Adrenal gland (tissue), 12 donors: ENCODE results near the gene RHOBTB3. TPM values are rescaled to one million over a fixed set of nuclear protein-coding genes. Genes with fewer than 3 reads are reported as not detected.

Source experiments
- DNase-seq, 7 donors: peaks; one replicate each; pipeline ENCODE4 v3.0.0-alpha.2; 2019 to 2020
- H3K27ac ChIP-seq, 5 donors: fragments of 200-600 bp; sonication (generic) in 4 of 5; 1 replicate in 3 of 5; 2 replicates in 2 of 5; pipeline versions ENCODE4 v1.5.1 to v1.8.0; 2016 to 2020; ENCODE audit warnings: mild to moderate bottlenecking in 1 of 5
- H3K27me3 ChIP-seq: fragments of 200-600 bp; 2 replicates; pipeline ENCODE4 v1.8.0; 2021
- H3K36me3 ChIP-seq, 2 donors: fragments of 200-600 bp; replicated peaks in 1 of 2; 1 replicate in 1 of 2; 2 replicates in 1 of 2; pipeline versions ENCODE4 v1.5.1 to v1.8.0; 2018 to 2022
- H3K4me1 ChIP-seq, 2 donors: fragments of 200-600 bp; replicated peaks in 1 of 2; 1 replicate in 1 of 2; 2 replicates in 1 of 2; pipeline versions ENCODE4 v1.5.1 to v1.8.0; 2018 to 2021
- H3K4me3 ChIP-seq, 4 donors: fragments of 200-600 bp; sonication (generic) in 3 of 4; one replicate each; pipeline ENCODE4 v1.5.1; 2016 to 2018
- H3K9me3 ChIP-seq, 3 donors: fragments of 200-600 bp; sonication (generic) in 1 of 3; replicated peaks in 1 of 3; 1 replicate in 2 of 3; 2 replicates in 1 of 3; pipeline versions ENCODE4 v1.5.1 to v1.8.0; 2016 to 2021
- POLR2A ChIP-seq, 2 donors: fragments of 450-650 bp; IDR thresholded peaks; one replicate each; pipeline ENCODE4 v1.6.1; 2017; ENCODE audit warnings: antibody characterized with exemption in 2 of 2, mild to moderate bottlenecking in 2 of 2, moderate library complexity in 1 of 2
- whole genome bisulfite sequencing, 4 donors: extraction: QIAGEN DNeasy Blood & Tissue Kit in 2 of 4; methylation state at CpG; one replicate each; pipeline versions ENCODE4 v1.1.5 to v1.1.7; 2013 to 2017; 5-methylcytosine and 5-hydroxymethylcytosine counted together
- intact Hi-C, 2 donors: fragments of 100-400 bp; cut with DNase I; formaldehyde crosslinking; loops; one replicate each; pipeline versions ENCODE4 v1.14.1 to v1.15.0; 2022 to 2023
- polyA plus RNA-seq, 3 donors: library from polyadenylated mRNA; stranded (reverse); fragments of 200-250 nt in 2 of 3; fragments of 350-450 nt in 1 of 3; fragmentation: Illumina TruSeq in 1 of 3; extraction: RNeasy Lipid Tissue Mini Kit (QIAGEN cat#74804) in 1 of 3; gene quantifications; one replicate each; pipeline ENCODE4 v1.2.3, GENCODE V29; 2013 to 2014
- total RNA-seq, 9 donors: library from RNA; depleted of rRNA in 4 of 9; stranded (reverse); fragments of >200 nt in 4 of 9; fragments of 120-200 nt in 1 of 9; fragmentation: NEBNext Ultra II Directional in 1 of 9; extraction: Animal tissue kit (Norgen Biotek cat#: 25700) in 1 of 9; gene quantifications; one replicate each; pipeline versions ENCODE4 v1.1.0 to v1.2.4, GENCODE V29; 2013 to 2023
- TF ChIP-seq, protein P1 (sequence below), 6 experiments: fragments of 450-650 bp in 4 of 6; fragments of 200-600 bp in 2 of 6; sonication (generic) in 1 of 6; IDR thresholded peaks; 1 replicate in 5 of 6; 2 replicates in 1 of 6; pipeline versions ENCODE4 v1.5.1 to v1.8.0; 2016 to 2021; ENCODE audit warnings: antibody characterized with exemption in 6 of 6, mild to moderate bottlenecking in 2 of 6, moderate library complexity in 1 of 6
- donor health status: healthy with polysubstance abuse.
- donor health status: Bipolar disorder and iron deficiency.
- donor health status: DM: yes; HTN: yes; CAD: no.
- donor health status: DM: no; HTN: no; CAD: no.
- donor health status: DM: no; HTN: no; CAD: no.
- donor health status: DM: yes; HTN: yes; CAD: no.

The RHOBTB3 gene
- total and polyA plus RNA-seq, 12 donors, result 23.9 to 258 (median 108) TPM

DNA sequence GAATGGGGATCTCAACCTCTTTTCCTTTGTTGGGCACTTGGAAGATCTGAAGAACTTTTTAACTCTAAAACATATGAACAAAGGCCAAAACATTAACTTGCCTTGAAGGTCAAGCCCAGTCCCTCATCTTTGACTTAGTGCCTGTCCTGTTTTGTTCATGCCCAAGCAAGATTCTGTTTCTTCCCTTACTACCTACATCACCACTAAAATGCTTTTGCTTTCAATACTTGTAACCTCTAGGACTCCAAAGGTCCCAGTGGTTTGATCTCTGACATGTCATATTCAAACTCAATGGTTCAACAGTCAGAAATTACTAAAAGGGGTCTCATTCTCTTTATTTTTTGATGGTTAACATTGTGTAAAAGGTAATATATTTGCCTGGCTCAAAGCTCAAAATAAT lies 67.4 kb downstream of the RHOBTB3 start:
- Histone ChIP-seq H3K27me3 (no peaks in the 10 kb centered on the region), H3K36me3 (peaks cover 0 to 4% of the 10 kb centered on the region in 2 donors), H3K4me1 (peaks cover 0 to 20% of the 10 kb centered on the region in 2 donors), H3K9me3 (no peaks in the 10 kb centered on the region), H3K4me3 (no peak overlapping the region), H3K27ac (no peak overlapping the region)
- TF ChIP-seq, protein P1, sequence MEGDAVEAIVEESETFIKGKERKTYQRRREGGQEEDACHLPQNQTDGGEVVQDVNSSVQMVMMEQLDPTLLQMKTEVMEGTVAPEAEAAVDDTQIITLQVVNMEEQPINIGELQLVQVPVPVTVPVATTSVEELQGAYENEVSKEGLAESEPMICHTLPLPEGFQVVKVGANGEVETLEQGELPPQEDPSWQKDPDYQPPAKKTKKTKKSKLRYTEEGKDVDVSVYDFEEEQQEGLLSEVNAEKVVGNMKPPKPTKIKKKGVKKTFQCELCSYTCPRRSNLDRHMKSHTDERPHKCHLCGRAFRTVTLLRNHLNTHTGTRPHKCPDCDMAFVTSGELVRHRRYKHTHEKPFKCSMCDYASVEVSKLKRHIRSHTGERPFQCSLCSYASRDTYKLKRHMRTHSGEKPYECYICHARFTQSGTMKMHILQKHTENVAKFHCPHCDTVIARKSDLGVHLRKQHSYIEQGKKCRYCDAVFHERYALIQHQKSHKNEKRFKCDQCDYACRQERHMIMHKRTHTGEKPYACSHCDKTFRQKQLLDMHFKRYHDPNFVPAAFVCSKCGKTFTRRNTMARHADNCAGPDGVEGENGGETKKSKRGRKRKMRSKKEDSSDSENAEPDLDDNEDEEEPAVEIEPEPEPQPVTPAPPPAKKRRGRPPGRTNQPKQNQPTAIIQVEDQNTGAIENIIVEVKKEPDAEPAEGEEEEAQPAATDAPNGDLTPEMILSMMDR (IDR thresholded peaks at IDR 0.05), result no peak
- TF ChIP-seq POLR2A (IDR thresholded peaks at IDR 0.05), result no peak
- intact Hi-C loops, result no loop called here
- DNase-seq, result no peak

DNA sequence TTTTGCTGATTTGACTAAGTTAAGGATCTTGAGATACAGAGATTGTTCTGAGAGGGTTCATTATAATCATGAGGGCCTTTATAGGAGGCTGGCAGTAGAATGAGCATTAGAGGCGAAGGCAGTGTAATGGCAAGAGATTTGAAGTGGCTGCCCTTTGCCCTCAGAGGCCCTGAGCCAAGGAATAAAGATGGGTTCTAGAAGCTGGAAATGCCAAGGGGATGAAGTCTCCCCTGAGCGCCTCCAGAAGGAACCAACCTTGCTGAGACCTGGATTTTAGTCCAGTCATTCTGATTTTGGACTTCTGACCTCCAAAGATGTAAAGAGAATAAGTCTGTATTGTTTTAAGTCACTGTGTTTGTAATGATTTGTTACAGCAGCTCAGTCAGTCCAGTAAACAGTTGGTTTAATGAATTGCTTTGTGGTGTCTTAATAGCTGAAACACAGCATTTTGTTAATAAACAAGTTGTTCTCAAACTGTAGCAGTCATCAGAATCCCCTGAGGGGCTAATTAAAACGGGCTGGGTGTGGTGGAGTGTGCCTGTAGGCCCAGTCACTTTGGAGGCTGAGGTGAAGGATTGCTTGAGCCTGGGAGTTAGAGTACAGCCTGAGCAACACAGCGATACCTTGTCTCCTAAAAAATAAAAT lies 68.2 kb downstream of the RHOBTB3 start:
- DNase-seq, result no peak
- Histone ChIP-seq H3K9me3 (no peaks in the 10 kb centered on the region), H3K4me1 (peaks cover 0 to 14% of the 10 kb centered on the region in 2 donors), H3K36me3 (no peaks in the 10 kb centered on the region), H3K27ac (no peak overlapping the region), H3K4me3 (no peak overlapping the region), H3K27me3 (no peaks in the 10 kb centered on the region)
- 91 to 98% (median 94%) methylated on average over 4 of the region's 4 CpGs for WGBS, 4 donors
- TF ChIP-seq POLR2A (IDR thresholded peaks at IDR 0.05), result no peak
- TF ChIP-seq, protein P1 (IDR thresholded peaks at IDR 0.05), result no peak
- intact Hi-C loops, result no loop called here

DNA sequence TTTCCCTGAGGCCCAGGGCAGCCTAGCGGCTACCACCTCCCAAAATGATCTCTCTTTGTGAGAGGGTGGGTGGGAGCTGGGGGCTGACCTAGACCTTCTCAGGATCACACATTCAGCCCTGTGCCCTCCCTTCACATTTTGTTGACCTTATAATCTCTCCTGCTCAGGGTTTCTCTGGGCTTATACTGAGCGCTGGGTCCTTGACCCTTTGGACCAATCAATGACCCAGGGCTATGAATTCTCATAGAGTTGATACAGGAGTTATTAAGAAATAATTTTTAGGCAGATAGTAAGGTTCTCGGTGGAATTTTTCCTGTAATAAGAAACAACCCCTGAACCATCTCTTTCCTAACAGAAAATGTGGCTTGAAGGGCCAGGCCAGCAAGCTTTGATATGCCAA lies 69.4 kb downstream of the RHOBTB3 start:
- 77 to 84% (median 79%) methylated on average over 3 of the region's 3 CpGs for WGBS, 4 donors

DNA sequence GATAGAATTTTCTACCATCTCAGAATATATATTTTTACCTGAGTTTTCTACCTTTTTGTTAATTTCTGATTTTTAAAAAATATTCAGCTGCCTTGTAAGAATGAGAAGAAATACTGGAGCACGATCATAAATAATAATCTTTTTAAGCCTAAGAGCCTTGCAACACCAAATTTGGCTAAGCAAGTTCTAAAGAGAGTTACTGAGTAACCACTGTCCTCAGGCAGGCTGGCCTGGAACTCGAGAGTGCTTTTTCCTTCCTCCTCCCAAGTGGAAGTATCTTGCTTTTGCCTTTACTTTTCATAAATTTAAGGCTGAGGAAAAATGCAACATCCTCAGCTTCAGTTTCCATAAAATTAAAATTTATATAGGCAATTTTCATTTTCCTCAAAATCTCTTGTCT lies 70.4 kb downstream of the RHOBTB3 start:
- H3K27ac ChIP-seq, result no peak overlapping the region
- DNase-seq, result peak in 1 of 7 donors; percentile 19
- TF ChIP-seq, protein P1 (IDR thresholded peaks at IDR 0.05), result no peak
- no peak for TF ChIP-seq POLR2A (IDR thresholded peaks at IDR 0.05)
- no peaks in the 10 kb centered on the region for H3K36me3 ChIP-seq
- intact Hi-C loops, result no loop called here
- WGBS, 4 donors, result 66 to 77% (median 71%) methylated on average over 2 of the region's 2 CpGs
- no peaks in the 10 kb centered on the region for H3K9me3 ChIP-seq
- H3K4me3 ChIP-seq, result no peak overlapping the region
- H3K27me3 ChIP-seq, result no peaks in the 10 kb centered on the region
- peaks cover 0 to 9% of the 10 kb centered on the region in 2 donors for H3K4me1 ChIP-seq

More for the DNA sequence above, 69.4 kb downstream of the RHOBTB3 start:
- DNase-seq, result peak in 1 of 7 donors; percentile 8
- H3K36me3 ChIP-seq, result no peaks in the 10 kb centered on the region
- H3K27me3 ChIP-seq, result no peaks in the 10 kb centered on the region
- H3K4me3 ChIP-seq, result no peak overlapping the region
- intact Hi-C loops, result no loop called here
- TF ChIP-seq, protein P1 (IDR thresholded peaks at IDR 0.05), result no peak
- TF ChIP-seq POLR2A (IDR thresholded peaks at IDR 0.05), result no peak
- no peak overlapping the region for H3K27ac ChIP-seq
- H3K4me1 ChIP-seq, result peaks cover 0 to 9% of the 10 kb centered on the region in 2 donors
- H3K9me3 ChIP-seq, result no peaks in the 10 kb centered on the region
